ENCODE results near the gene COG1. TPM values are rescaled to one million over a fixed set of nuclear protein-coding genes. Genes with fewer than 3 reads are reported as not detected.

The COG1 gene
- total RNA-seq, 2 donors from 2014 or later: 34.6 to 52.5 TPM

DNA sequence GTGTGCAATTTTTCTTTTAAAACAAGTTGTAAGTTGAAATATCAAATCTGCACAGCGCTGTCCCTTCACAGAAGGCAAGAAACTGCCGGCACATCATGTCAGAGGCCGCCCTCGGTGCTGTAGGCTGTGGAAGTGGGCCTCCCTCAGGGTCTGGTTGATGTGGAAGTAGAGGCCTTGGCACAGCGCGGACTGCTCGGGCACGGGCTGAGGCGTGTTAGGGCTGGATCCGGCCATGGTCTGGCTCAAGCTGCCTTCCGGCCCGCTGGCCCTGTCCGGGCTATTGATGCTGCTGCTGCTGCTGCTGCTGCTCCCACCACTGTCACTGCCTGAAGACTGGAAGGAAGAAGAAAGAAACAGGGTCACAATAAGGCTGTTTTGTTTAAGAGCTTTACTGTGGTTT lies 16.6 kb downstream of the COG1 start:
- H3K36me3 ChIP-seq: peaks cover 0 to 4% of the 10 kb centered on the region in 2 donors

DNA sequence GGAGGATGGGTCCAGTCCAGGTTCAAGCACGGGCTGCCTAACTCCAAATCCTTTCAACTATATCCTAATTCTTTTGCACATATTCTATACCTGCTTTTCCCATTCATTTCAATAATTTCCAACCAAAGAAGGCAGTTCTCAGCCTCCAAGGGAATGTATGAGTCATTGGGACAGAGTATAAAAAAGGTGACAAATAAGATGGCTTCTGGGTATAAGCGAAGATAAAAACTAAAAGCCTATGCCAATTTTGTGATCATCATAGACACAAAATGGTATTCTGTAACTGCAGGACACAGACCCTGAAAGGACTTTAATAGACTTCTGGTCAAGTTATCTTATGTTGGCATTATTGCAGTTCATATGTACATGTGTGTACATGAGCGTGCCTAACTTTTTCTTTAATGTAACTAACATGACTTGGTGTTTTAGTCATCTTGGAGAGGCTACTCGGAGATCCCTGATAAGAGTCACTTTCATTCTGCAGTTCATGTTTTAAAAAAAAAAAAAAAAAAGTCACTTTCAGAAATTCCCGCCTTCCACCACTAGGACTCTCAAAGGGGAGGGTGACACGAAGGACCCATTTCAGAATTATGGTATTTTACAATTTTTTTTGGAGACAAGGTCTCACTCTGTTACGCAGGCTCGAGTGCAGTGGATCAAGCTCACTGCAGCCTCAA lies 17.3 kb downstream of the COG1 start:
- Histone ChIP-seq H3K4me3 (no peak overlapping the region), H3K27me3 (replicated peaks; ENCODE audit: insufficient read depth) (no peaks in the 10 kb centered on the region), H3K36me3 (peaks cover 0 to 4% of the 10 kb centered on the region in 2 donors), H3K9me3 (no peaks in the 10 kb centered on the region), H3K27ac (no peak overlapping the region), H3K4me1 (replicated peaks) (no peaks in the 10 kb centered on the region)
- no peak for DNase-seq (ENCODE audit: low spot score)
- intact Hi-C loops (cut with DNase I): no loop called here
- TF ChIP-seq, protein P1, sequence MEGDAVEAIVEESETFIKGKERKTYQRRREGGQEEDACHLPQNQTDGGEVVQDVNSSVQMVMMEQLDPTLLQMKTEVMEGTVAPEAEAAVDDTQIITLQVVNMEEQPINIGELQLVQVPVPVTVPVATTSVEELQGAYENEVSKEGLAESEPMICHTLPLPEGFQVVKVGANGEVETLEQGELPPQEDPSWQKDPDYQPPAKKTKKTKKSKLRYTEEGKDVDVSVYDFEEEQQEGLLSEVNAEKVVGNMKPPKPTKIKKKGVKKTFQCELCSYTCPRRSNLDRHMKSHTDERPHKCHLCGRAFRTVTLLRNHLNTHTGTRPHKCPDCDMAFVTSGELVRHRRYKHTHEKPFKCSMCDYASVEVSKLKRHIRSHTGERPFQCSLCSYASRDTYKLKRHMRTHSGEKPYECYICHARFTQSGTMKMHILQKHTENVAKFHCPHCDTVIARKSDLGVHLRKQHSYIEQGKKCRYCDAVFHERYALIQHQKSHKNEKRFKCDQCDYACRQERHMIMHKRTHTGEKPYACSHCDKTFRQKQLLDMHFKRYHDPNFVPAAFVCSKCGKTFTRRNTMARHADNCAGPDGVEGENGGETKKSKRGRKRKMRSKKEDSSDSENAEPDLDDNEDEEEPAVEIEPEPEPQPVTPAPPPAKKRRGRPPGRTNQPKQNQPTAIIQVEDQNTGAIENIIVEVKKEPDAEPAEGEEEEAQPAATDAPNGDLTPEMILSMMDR (IDR thresholded peaks at IDR 0.05): no peak
- TF ChIP-seq POLR2AphosphoS5 (IDR thresholded peaks at IDR 0.05) (no peak), POLR2A (IDR thresholded peaks at IDR 0.05) (no peak)
- 73% methylated on average over 8 of the region's 8 CpGs for WGBS

More for the DNA sequence above, 16.6 kb downstream of the COG1 start:
- 69% methylated on average over 13 of the region's 13 CpGs for WGBS
- DNase-seq (ENCODE audit: low spot score): no peak
- Histone ChIP-seq H3K4me3 (no peak overlapping the region), H3K27ac (no peak overlapping the region), H3K27me3 (replicated peaks; ENCODE audit: insufficient read depth) (no peaks in the 10 kb centered on the region), H3K9me3 (no peaks in the 10 kb centered on the region), H3K4me1 (replicated peaks) (no peaks in the 10 kb centered on the region)
- TF ChIP-seq POLR2AphosphoS5 (IDR thresholded peaks at IDR 0.05): no peak
- TF ChIP-seq, protein P1 (IDR thresholded peaks at IDR 0.05): no peak
- no peak for TF ChIP-seq POLR2A (IDR thresholded peaks at IDR 0.05)
- intact Hi-C loops (cut with DNase I): no loop called here

DNA sequence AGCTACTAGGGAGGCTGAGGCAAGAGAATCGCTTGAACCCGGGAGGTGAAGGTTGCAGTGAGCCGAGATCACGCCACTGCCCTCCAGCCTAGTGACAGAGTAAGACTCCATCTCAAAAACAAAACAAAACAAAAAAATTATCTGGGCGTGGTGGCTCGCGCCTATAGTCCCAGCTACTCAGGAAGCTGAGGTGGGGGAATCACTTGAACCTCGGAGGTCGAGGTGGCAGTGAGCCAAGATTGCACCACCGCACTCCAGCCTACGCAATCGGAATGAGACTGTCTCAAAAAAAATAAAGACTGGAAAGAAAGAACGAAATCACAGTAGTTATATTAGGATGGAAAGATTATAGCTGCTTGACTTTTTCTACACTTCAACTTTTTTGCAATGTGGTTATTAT lies 18.9 kb downstream of the COG1 start:
- intact Hi-C loops (cut with DNase I): no loop called here
- no peak for DNase-seq (ENCODE audit: low spot score)
- no peak overlapping the region for H3K4me3 ChIP-seq
- no peaks in the 10 kb centered on the region for H3K9me3 ChIP-seq
- peaks cover 0 to 4% of the 10 kb centered on the region in 2 donors for H3K36me3 ChIP-seq
- no peaks in the 10 kb centered on the region for H3K27me3 ChIP-seq (replicated peaks; ENCODE audit: insufficient read depth)
- TF ChIP-seq, protein P1 (IDR thresholded peaks at IDR 0.05): no peak
- TF ChIP-seq POLR2AphosphoS5 (IDR thresholded peaks at IDR 0.05) (no peak), POLR2A (IDR thresholded peaks at IDR 0.05) (no peak)
- 78% methylated on average over 13 of the region's 13 CpGs for WGBS
- H3K27ac ChIP-seq: no peak overlapping the region
- H3K4me1 ChIP-seq (replicated peaks): no peaks in the 10 kb centered on the region

DNA sequence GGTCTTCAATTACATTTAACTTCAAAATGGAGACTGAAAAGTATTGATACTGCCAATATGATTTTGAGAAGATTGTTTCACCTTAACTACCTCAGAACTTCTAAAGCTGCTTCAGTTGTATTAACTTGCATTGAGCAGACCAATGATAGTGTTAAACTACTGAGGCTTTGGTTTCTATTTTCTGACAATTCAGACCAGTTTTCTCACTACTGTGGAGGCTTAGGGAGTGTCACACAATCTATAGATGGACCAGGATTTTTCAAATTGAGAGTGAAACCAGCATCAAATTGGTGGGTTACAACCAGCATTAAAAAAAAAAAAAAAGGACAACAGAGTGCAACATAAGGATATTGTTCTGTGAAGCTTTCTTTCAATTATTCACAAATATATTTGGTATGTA lies 21.2 kb downstream of the COG1 start:
- no peak overlapping the region for H3K4me3 ChIP-seq
- TF ChIP-seq, protein P1 (IDR thresholded peaks at IDR 0.05): no peak
- TF ChIP-seq POLR2AphosphoS5 (IDR thresholded peaks at IDR 0.05) (no peak), POLR2A (IDR thresholded peaks at IDR 0.05) (no peak)
- H3K36me3 ChIP-seq: no peaks in the 10 kb centered on the region

DNA sequence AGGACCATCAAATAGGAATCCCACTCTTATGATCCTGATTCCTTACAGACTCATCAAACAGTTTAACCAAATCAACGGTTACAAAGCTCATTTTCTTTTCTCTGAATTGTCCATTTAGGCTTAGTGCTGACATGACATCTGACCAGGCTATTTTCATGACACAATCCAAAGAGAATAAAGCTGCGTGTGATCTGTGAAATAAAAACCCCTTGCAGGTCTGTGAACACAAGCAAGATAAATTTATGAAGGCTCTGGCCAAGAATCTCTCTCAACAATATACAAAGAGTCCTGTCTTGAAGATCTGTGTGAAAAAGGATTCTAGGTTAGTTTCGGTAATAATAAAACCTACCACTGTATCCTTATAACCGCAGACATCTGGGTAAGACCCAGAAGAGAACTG lies 22.0 kb downstream of the COG1 start:
- no peaks in the 10 kb centered on the region for H3K4me1 ChIP-seq (replicated peaks)
- TF ChIP-seq POLR2AphosphoS5 (IDR thresholded peaks at IDR 0.05) (no peak), POLR2A (IDR thresholded peaks at IDR 0.05) (no peak)
- TF ChIP-seq, protein P1 (IDR thresholded peaks at IDR 0.05): no peak
- no peaks in the 10 kb centered on the region for H3K36me3 ChIP-seq
- 72% methylated on average over 4 of the region's 4 CpGs for WGBS
- intact Hi-C loops (cut with DNase I): no loop called here
- no peak for DNase-seq (ENCODE audit: low spot score)
- no peaks in the 10 kb centered on the region for H3K9me3 ChIP-seq
- H3K27me3 ChIP-seq (replicated peaks; ENCODE audit: insufficient read depth): no peaks in the 10 kb centered on the region
- peak overlapping the region in 1 of 2 donors; percentile 41 for H3K27ac ChIP-seq
- no peak overlapping the region for H3K4me3 ChIP-seq

More for the DNA sequence above, 21.2 kb downstream of the COG1 start:
- Histone ChIP-seq H3K27me3 (replicated peaks; ENCODE audit: insufficient read depth) (no peaks in the 10 kb centered on the region), H3K4me1 (replicated peaks) (no peaks in the 10 kb centered on the region), H3K27ac (no peak overlapping the region), H3K9me3 (no peaks in the 10 kb centered on the region)
- no peak for DNase-seq (ENCODE audit: low spot score)
- intact Hi-C loops (cut with DNase I): no loop called here

Data from prostate gland (tissue), 2 donors.